HepG2 (cell line): Measurements from ENCODE around the gene P3H4. TPM values are rescaled to one million over a fixed set of nuclear protein-coding genes. Genes with fewer than 3 reads are reported as not detected.

Experiments used
- ATF1 ChIP-seq: IDR thresholded peaks from 2 replicates; pipeline ENCODE4 v1.6.1; 2016; ENCODE audit warnings: mild to moderate bottlenecking, control low read depth
- KLF15 ChIP-seq: sonication (generic); formaldehyde crosslinking; IDR thresholded peaks from 2 replicates; pipeline ENCODE4 v1.8.1; 2023; ENCODE audit warnings: borderline replicate concordance, mild to moderate bottlenecking, inconsistent platforms, missing genetic modification reagents, mixed read lengths
- RFX1 ChIP-seq: fragments of 450-650 bp; IDR thresholded peaks from 2 replicates; pipeline ENCODE4 v1.6.1; 2017
- SNRNP70 ChIP-seq: fragments of 200-400 bp; formaldehyde crosslinking; IDR thresholded peaks from 2 replicates; pipeline ENCODE4 v1.6.1; 2017; ENCODE audit warnings: mild to moderate bottlenecking, low read depth, low read length, moderate library complexity
- SOX6 ChIP-seq, 2 experiments: fragments of 450-650 bp in 1 of 2; sonication (generic) in 1 of 2; formaldehyde crosslinking in 1 of 2; IDR thresholded peaks; 2 replicates each; pipeline versions ENCODE4 v1.4.0 to v1.6.1; 2017 to 2020; ENCODE audit warnings: antibody characterized with exemption in 1 of 2, mild to moderate bottlenecking in 1 of 2, missing genetic modification reagents in 1 of 2
- ZFYVE20 ChIP-seq: sonication (generic); formaldehyde crosslinking; IDR thresholded peaks from 2 replicates; pipeline ENCODE4 v1.8.0; 2023; ENCODE audit warnings: low read depth, mild to moderate bottlenecking, moderate library complexity, missing genetic modification reagents, borderline replicate concordance
- ZNF775 ChIP-seq: sonication (generic); formaldehyde crosslinking; IDR thresholded peaks from 2 replicates; pipeline ENCODE4 v1.4.0; 2020; ENCODE audit warnings: missing genetic modification reagents, mild to moderate bottlenecking, moderate library complexity, borderline replicate concordance
- polyA plus RNA-seq, 8 experiments: library from polyadenylated mRNA; depleted of rRNA in 3 of 8; stranded (reverse) in 7 of 8; unstranded in 1 of 8; fragments of >200 nt; fragmentation: Illumina TruSeq in 4 of 8; extraction: Trizol in 4 of 8; gene quantifications; 2 replicates each; pipeline versions ENCODE4 v1.2.1 to v1.2.3, GENCODE V29; 2011 to 2016; ENCODE audit warnings: low read depth in 4 of 8, missing spikeins in 1 of 8, mixed read lengths in 1 of 8; ENCODE audit not compliant: insufficient read depth in 1 of 8
- total RNA-seq, 5 experiments: library from RNA; depleted of rRNA; stranded (reverse); fragments of >200 nt; fragmentation: Illumina TruSeq; extraction: Trizol; gene quantifications; 2 replicates each; pipeline ENCODE4 v1.2.3, GENCODE V29; 2016; ENCODE audit warnings: low read depth in 1 of 5
- TF ChIP-seq, protein P1 (sequence below): sonication (generic); formaldehyde crosslinking; IDR thresholded peaks from 2 replicates; pipeline ENCODE4 v1.5.1; 2020; ENCODE audit warnings: mild to moderate bottlenecking, missing genetic modification reagents, borderline replicate concordance
- TF ChIP-seq, protein P2 (sequence below): sonication (generic); formaldehyde crosslinking; IDR thresholded peaks from 2 replicates; pipeline ENCODE4 v1.5.1; 2020; ENCODE audit warnings: mild to moderate bottlenecking, missing genetic modification reagents
- TF ChIP-seq, protein P3 (sequence below): IDR thresholded peaks from 2 replicates; pipeline ENCODE4 v1.6.1; 2012; ENCODE audit warnings: low read length, improper control_type of control experiment
- TF ChIP-seq, protein P4 (sequence below): sonication (generic); formaldehyde crosslinking; IDR thresholded peaks from 2 replicates; pipeline ENCODE4 v1.8.1; 2023; ENCODE audit warnings: mild to moderate bottlenecking, moderate library complexity, missing genetic modification reagents

Gene P3H4
- total and polyA plus RNA-seq, 2 of the 13 experiments (the other 11 are each of a cell fraction or from before 2014, with no cell fraction given), result 37.1 to 50.6 TPM

DNA sequence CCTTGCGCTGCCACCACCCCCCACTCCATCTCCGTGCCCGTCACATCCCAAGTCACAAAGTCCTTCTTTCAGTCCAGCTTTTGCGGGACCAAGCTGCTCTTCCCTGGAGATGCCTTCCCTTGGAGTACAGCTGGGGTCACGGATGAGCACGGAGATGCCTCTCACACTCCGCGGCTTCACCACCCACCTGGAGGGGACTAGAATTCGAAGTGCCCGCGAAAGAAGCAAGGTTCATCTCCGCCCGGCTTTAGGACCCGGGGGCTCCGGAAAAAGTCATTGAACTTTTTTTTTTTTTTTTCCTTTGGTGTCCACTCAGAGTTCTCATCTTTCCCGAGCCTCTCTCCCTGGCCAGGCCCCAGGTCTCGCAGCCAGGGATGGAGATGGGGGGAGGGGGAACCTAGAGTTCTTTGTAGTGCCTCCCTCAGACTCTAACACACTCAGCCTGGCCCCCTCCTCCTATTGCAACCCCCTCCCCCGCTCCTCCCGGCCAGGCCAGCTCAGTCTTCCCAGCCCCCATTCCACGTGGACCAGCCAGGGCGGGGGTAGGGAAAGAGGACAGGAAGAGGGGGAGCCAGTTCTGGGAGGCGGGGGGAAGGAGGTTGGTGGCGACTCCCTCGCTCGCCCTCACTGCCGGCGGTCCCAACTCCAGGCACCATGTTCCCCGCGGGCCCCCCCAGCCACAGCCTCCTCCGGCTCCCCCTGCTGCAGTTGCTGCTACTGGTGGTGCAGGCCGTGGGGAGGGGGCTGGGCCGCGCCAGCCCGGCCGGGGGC lies 817 bp upstream of the P3H4 start, which contains the start of gene FKBP10 (continued):
- TF ChIP-seq, protein P1, sequence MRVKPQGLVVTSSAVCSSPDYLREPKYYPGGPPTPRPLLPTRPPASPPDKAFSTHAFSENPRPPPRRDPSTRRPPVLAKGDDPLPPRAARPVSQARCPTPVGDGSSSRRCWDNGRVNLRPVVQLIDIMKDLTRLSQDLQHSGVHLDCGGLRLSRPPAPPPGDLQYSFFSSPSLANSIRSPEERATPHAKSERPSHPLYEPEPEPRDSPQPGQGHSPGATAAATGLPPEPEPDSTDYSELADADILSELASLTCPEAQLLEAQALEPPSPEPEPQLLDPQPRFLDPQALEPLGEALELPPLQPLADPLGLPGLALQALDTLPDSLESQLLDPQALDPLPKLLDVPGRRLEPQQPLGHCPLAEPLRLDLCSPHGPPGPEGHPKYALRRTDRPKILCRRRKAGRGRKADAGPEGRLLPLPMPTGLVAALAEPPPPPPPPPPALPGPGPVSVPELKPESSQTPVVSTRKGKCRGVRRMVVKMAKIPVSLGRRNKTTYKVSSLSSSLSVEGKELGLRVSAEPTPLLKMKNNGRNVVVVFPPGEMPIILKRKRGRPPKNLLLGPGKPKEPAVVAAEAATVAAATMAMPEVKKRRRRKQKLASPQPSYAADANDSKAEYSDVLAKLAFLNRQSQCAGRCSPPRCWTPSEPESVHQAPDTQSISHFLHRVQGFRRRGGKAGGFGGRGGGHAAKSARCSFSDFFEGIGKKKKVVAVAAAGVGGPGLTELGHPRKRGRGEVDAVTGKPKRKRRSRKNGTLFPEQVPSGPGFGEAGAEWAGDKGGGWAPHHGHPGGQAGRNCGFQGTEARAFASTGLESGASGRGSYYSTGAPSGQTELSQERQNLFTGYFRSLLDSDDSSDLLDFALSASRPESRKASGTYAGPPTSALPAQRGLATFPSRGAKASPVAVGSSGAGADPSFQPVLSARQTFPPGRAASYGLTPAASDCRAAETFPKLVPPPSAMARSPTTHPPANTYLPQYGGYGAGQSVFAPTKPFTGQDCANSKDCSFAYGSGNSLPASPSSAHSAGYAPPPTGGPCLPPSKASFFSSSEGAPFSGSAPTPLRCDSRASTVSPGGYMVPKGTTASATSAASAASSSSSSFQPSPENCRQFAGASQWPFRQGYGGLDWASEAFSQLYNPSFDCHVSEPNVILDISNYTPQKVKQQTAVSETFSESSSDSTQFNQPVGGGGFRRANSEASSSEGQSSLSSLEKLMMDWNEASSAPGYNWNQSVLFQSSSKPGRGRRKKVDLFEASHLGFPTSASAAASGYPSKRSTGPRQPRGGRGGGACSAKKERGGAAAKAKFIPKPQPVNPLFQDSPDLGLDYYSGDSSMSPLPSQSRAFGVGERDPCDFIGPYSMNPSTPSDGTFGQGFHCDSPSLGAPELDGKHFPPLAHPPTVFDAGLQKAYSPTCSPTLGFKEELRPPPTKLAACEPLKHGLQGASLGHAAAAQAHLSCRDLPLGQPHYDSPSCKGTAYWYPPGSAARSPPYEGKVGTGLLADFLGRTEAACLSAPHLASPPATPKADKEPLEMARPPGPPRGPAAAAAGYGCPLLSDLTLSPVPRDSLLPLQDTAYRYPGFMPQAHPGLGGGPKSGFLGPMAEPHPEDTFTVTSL (CRISPR knock-in tag), result 0 out of 2 replicates have a peak, but pooled peaks have one; percentile 33
- TF ChIP-seq KLF15 (CRISPR knock-in tag) (no peak), SOX6 (IDR thresholded peaks at IDR 0.05) (no peak), SOX6 (CRISPR knock-in tag; IDR thresholded peaks at IDR 0.05) (no peak; the same call in 1 of the 2 replicates), ZFYVE20 (CRISPR knock-in tag) (no peak), SNRNP70 (no peak), RFX1 (no peak), ZNF775 (CRISPR knock-in tag) (no peak), ATF1 (no peak)
- TF ChIP-seq, protein P2, sequence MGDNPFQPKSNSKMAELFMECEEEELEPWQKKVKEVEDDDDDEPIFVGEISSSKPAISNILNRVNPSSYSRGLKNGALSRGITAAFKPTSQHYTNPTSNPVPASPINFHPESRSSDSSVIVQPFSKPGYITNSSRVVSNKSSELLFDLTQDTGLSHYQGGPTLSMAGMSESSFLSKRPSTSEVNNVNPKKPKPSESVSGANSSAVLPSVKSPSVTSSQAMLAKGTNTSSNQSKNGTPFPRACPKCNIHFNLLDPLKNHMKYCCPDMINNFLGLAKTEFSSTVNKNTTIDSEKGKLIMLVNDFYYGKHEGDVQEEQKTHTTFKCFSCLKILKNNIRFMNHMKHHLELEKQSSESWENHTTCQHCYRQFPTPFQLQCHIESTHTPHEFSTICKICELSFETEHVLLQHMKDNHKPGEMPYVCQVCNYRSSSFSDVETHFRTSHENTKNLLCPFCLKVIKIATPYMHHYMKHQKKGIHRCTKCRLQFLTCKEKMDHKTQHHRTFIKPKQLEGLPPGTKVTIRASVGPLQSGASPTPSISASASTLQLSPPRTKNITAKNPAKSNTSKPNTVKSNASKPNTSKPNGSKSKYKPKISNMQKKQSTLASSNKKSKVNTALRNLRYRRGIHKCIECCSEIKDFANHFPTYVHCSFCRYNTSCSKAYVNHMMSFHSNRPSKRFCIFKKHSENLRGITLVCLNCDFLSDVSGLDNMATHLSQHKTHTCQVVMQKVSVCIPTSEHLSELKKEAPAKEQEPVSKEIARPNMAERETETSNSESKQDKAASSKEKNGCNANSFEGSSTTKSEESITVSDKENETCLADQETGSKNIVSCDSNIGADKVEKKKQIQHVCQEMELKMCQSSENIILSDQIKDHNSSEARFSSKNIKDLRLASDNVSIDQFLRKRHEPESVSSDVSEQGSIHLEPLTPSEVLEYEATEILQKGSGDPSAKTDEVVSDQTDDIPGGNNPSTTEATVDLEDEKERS, result 0 out of 2 replicates have a peak, but pooled peaks have one; percentile 37
- TF ChIP-seq, protein P3, sequence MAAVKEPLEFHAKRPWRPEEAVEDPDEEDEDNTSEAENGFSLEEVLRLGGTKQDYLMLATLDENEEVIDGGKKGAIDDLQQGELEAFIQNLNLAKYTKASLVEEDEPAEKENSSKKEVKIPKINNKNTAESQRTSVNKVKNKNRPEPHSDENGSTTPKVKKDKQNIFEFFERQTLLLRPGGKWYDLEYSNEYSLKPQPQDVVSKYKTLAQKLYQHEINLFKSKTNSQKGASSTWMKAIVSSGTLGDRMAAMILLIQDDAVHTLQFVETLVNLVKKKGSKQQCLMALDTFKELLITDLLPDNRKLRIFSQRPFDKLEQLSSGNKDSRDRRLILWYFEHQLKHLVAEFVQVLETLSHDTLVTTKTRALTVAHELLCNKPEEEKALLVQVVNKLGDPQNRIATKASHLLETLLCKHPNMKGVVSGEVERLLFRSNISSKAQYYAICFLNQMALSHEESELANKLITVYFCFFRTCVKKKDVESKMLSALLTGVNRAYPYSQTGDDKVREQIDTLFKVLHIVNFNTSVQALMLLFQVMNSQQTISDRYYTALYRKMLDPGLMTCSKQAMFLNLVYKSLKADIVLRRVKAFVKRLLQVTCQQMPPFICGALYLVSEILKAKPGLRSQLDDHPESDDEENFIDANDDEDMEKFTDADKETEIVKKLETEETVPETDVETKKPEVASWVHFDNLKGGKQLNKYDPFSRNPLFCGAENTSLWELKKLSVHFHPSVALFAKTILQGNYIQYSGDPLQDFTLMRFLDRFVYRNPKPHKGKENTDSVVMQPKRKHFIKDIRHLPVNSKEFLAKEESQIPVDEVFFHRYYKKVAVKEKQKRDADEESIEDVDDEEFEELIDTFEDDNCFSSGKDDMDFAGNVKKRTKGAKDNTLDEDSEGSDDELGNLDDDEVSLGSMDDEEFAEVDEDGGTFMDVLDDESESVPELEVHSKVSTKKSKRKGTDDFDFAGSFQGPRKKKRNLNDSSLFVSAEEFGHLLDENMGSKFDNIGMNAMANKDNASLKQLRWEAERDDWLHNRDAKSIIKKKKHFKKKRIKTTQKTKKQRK, result no peak
- TF ChIP-seq, protein P4, sequence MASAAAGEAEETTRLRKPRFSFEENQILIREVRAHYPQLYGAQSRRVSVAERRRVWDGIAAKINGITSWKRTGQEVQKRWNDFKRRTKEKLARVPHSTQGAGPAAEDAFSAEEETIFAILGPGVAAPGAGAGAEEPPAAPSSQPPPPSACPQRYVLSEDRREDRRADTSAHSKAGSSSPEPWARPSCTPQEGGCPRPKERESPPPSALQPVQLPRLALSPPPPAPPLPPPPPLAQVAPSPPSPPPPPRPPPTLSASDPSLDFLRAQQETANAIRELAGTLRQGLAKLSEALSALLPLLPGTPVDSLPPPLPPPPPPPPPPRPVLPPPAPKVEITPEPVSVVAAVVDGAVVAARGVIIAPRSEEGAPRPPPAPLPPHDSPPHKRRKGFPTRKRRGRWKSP, result no peak; the same call in 1 of the 2 replicates
